SK-N-SH (cell line): ENCODE results near the gene FKBP2. TPM values are rescaled to one million over a fixed set of nuclear protein-coding genes. Genes with fewer than 3 reads are reported as not detected.

Experiments used
- CTCF ChIA-PET: fragments of 300-600, 350-600 bp; formaldehyde crosslinking; extraction: SDS; loops from one replicate; lab custom pipeline; 2021; lab: Yijun Ruan, JAX
- POLR2A ChIA-PET: fragments of 350-600 bp; sonication (Branson Sonifier 250); formaldehyde crosslinking; extraction: SDS; loops from one replicate; lab custom pipeline; 2020; ENCODE audit warnings: antibody characterized with exemption, inconsistent platforms; lab: Yijun Ruan, JAX
- DNase-seq: peaks from one replicate; pipeline ENCODE4 v3.0.0; 2012
- H2AFZ ChIP-seq: fragments of 200-600 bp; sonication (generic); 2 replicates; pipeline ENCODE4 v1.8.1; 2016; ENCODE audit warnings: antibody characterized with exemption, mild to moderate bottlenecking, low read depth
- H3F3A ChIP-seq: fragments of 200-600 bp; sonication (generic); replicated peaks from 2 replicates; pipeline ENCODE3; 2016; ENCODE audit warnings: antibody characterized with exemption, mild to moderate bottlenecking; ENCODE audit not compliant: insufficient read depth
- H3K27ac ChIP-seq, 2 experiments: fragments of 200-500 bp in 1 of 2; fragments of 200-600 bp in 1 of 2; sonication (Bioruptor generic) in 1 of 2; sonication (generic), shearing (Covaris generic) in 1 of 2; 2 replicates each; pipeline versions ENCODE4 v1.5.1 to v1.6.1; 2014 to 2016; ENCODE audit warnings: low read depth in 2 of 2, inconsistent platforms in 1 of 2, low read length in 1 of 2, mild to moderate bottlenecking in 1 of 2, mixed read lengths in 1 of 2
- H3K27me3 ChIP-seq: fragments of 200-600 bp; sonication (generic), shearing (Covaris generic); 2 replicates; pipeline ENCODE4 v1.6.1; 2016; ENCODE audit warnings: mixed run types; ENCODE audit not compliant: insufficient read depth
- H3K36me3 ChIP-seq, 2 experiments: fragments of 200-500 bp in 1 of 2; fragments of 200-600 bp in 1 of 2; sonication (Bioruptor generic) in 1 of 2; sonication (generic) in 1 of 2; replicated peaks in 1 of 2; 2 replicates each; pipeline versions ENCODE3 to v1.5.1; 2014 to 2016; ENCODE audit warnings: low read length in 1 of 2, mild to moderate bottlenecking in 1 of 2; ENCODE audit not compliant: insufficient read depth in 2 of 2, control insufficient read depth in 1 of 2
- H3K4me1 ChIP-seq, 2 experiments: fragments of 200-500 bp in 1 of 2; fragments of 200-600 bp in 1 of 2; sonication (Bioruptor generic) in 1 of 2; sonication (generic), shearing (Covaris generic) in 1 of 2; 2 replicates each; pipeline versions ENCODE4 v1.5.1 to v1.6.1; 2014 to 2016; ENCODE audit warnings: low read depth in 1 of 2, low read length in 1 of 2, mixed run types in 1 of 2; ENCODE audit not compliant: insufficient read depth in 2 of 2, control insufficient read depth in 1 of 2
- H3K4me2 ChIP-seq: fragments of 200-600 bp; sonication (generic), shearing (Covaris generic); 2 replicates; pipeline ENCODE4 v1.6.1; 2017; ENCODE audit warnings: mixed run types
- H3K4me3 ChIP-seq, 2 experiments: fragments of 200-500 bp in 1 of 2; fragments of 200-600 bp in 1 of 2; sonication (Bioruptor generic) in 1 of 2; sonication (generic), shearing (Covaris generic) in 1 of 2; 2 replicates each; pipeline versions ENCODE4 v1.5.1 to v1.8.1; 2014 to 2016; ENCODE audit warnings: low read depth in 2 of 2, inconsistent platforms in 1 of 2, low read length in 1 of 2, mild to moderate bottlenecking in 1 of 2, mixed read lengths in 1 of 2, moderate library complexity in 1 of 2
- H3K79me2 ChIP-seq: fragments of 200-600 bp; sonication (generic); 2 replicates; pipeline ENCODE4 v1.8.1; 2017; ENCODE audit warnings: mild to moderate bottlenecking; ENCODE audit not compliant: insufficient read depth
- H3K9ac ChIP-seq: fragments of 200-600 bp; sonication (generic); 2 replicates; pipeline ENCODE4 v1.6.1; 2017; ENCODE audit warnings: mixed run types
- H3K9me2 ChIP-seq: fragments of 200-600 bp; sonication (generic); 2 replicates; pipeline ENCODE4 v1.6.1; 2017; ENCODE audit warnings: mixed run types
- H3K9me3 ChIP-seq: fragments of 200-600 bp; sonication (generic); 2 replicates; pipeline ENCODE4 v1.6.1; 2017; ENCODE audit warnings: mixed run types, mild to moderate bottlenecking, moderate library complexity
- H4K20me1 ChIP-seq: fragments of 200-600 bp; sonication (generic); 2 replicates; pipeline ENCODE4 v1.6.1; 2017; ENCODE audit warnings: mild to moderate bottlenecking, mixed run types; ENCODE audit not compliant: insufficient read depth
- CHD2 ChIP-seq: fragments of 150-350 bp; IDR thresholded peaks from 2 replicates; pipeline ENCODE4 v1.6.1; 2018; ENCODE audit warnings: low read length; ENCODE audit not compliant: partially characterized antibody
- ELF1 ChIP-seq: IDR thresholded peaks from 2 replicates; pipeline ENCODE4 v1.4.0; 2012
- FOSL2 ChIP-seq: IDR thresholded peaks from 2 replicates; pipeline ENCODE4 v1.4.0; 2012; ENCODE audit warnings: low read depth, mild to moderate bottlenecking, moderate library complexity, borderline replicate concordance
- FOXJ3 ChIP-seq: sonication (generic); formaldehyde crosslinking; IDR thresholded peaks from 2 replicates; pipeline ENCODE4 v1.5.1; 2020; ENCODE audit warnings: mild to moderate bottlenecking, missing genetic modification reagents
- GATA2 ChIP-seq: sonication (generic); formaldehyde crosslinking; IDR thresholded peaks from 2 replicates; pipeline ENCODE4 v1.5.0; 2020; ENCODE audit warnings: mild to moderate bottlenecking, missing genetic modification reagents
- NRF1 ChIP-seq: IDR thresholded peaks from 2 replicates; pipeline ENCODE4 v1.6.1; 2012; ENCODE audit warnings: low read depth, mild to moderate bottlenecking, low read length
- RCOR1 ChIP-seq: fragments of 150-350 bp; IDR thresholded peaks from 2 replicates; pipeline ENCODE4 v1.6.1; 2017; ENCODE audit warnings: antibody characterized with exemption, low read length
- RFX5 ChIP-seq: IDR thresholded peaks from 2 replicates; pipeline ENCODE4 v1.6.1; 2012; ENCODE audit warnings: mild to moderate bottlenecking, improper control_type of control experiment, low read length
- RXRA ChIP-seq: IDR thresholded peaks from 2 replicates; pipeline ENCODE4 v1.4.0; 2012; ENCODE audit warnings: low read depth, mild to moderate bottlenecking, borderline replicate concordance
- SIN3A ChIP-seq: IDR thresholded peaks from 2 replicates; pipeline ENCODE4 v1.6.1; 2012; ENCODE audit warnings: low read depth, mild to moderate bottlenecking, low read length, moderate library complexity, borderline replicate concordance
- SMC3 ChIP-seq: IDR thresholded peaks from 2 replicates; pipeline ENCODE4 v1.6.1; 2012; ENCODE audit warnings: low read depth, low read length, improper control_type of control experiment
- TCF12 ChIP-seq: IDR thresholded peaks from 2 replicates; pipeline ENCODE4 v1.4.0; 2012
- TEAD4 ChIP-seq: IDR thresholded peaks from 2 replicates; pipeline ENCODE4 v1.4.0; 2012; ENCODE audit warnings: mild to moderate bottlenecking, borderline replicate concordance; ENCODE audit not compliant: insufficient read depth
- YY1 ChIP-seq: IDR thresholded peaks from 2 replicates; pipeline ENCODE4 v1.4.0; 2012; ENCODE audit warnings: low read depth, mild to moderate bottlenecking
- WGBS: methylation state at CpG from one replicate; pipeline ENCODE4 v1.1.6; 2017; ENCODE audit warnings: low lambda C conversion rate; 5-methylcytosine and 5-hydroxymethylcytosine counted together
- polyA plus RNA-seq, 3 experiments: library from polyadenylated mRNA; depleted of rRNA; stranded (reverse); fragments of >200 nt; gene quantifications; 2 replicates each; pipeline ENCODE4 v1.2.3, GENCODE V29; 2012
- TF ChIP-seq, protein P1 (sequence below): fragments of 150-350 bp; IDR thresholded peaks from 2 replicates; pipeline ENCODE4 v1.6.1; 2017; ENCODE audit warnings: antibody characterized with exemption, low read length, low read depth, borderline replicate concordance
- TF ChIP-seq, protein P2 (sequence below): fragments of 200-600 bp; sonication (generic); IDR thresholded peaks from 2 replicates; pipeline ENCODE4 v1.6.1; 2017; ENCODE audit warnings: antibody characterized with exemption, mild to moderate bottlenecking, moderate library complexity
- TF ChIP-seq, protein P3 (sequence below): IDR thresholded peaks from 2 replicates; pipeline ENCODE4 v1.4.0; 2012; ENCODE audit warnings: low read depth, borderline replicate concordance

The FKBP2 gene
- polyA plus RNA-seq, 1 of the 3 experiments (the other 2 are of a cell fraction): 127 TPM

DNA sequence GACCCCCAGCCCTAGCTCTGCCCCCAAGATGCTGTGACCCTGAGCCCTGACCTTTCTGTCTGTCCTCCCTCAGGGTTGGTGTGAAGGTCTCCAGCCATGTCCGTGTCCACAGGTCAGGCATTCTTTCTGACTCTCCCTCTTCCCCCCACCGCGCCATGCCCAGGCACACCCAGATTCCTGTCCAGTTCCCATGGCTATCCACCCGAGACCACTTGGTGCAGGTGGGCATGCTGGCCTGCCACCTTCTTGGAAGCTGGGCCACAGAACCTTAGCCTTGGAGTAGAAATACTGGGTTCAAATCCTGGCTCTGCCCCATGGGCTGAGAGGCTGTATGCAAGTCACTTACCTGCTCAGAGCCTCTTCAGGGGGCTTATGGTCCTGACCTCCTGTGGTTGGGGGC, 8.1 kb downstream of the FKBP2 start:
- POLR2A ChIA-PET: interaction anchor here (12.4 kb wide), 1 partner anchor 21 kb away, joined by 112 read pairs; no protein-coding TSS in a partner anchor
- H3K9me3 ChIP-seq: no peaks in the 10 kb centered on the region
- no peaks in the 10 kb centered on the region for H3K9me2 ChIP-seq
- no peak for TF ChIP-seq ELF1
- no peak for TF ChIP-seq TEAD4
- no peak for TF ChIP-seq FOXJ3
- H2AFZ ChIP-seq: no peak overlapping the region
- peaks cover 3 to 7% of the 10 kb centered on the region in 2 experiments for H3K36me3 ChIP-seq
- no peak overlapping the region for H3K9ac ChIP-seq
- H3K4me1 ChIP-seq: peaks cover 16 to 47% of the 10 kb centered on the region in 2 experiments; a peak in 2 of 4 replicates
- H3K27ac ChIP-seq: no peak overlapping the region
- H3K27me3 ChIP-seq: no peaks in the 10 kb centered on the region
- no peak overlapping the region for H3K4me3 ChIP-seq
- peaks cover 14% of the 10 kb centered on the region for H4K20me1 ChIP-seq
- H3K79me2 ChIP-seq: peaks cover 48% of the 10 kb centered on the region
- CTCF ChIA-PET: interaction anchor here (3.7 to 4.6 kb wide), 3 partner anchors 14 to 45 kb away, joined by 25 to 119 read pairs (median 89); no protein-coding TSS in a partner anchor
- no peak overlapping the region for H3K4me2 ChIP-seq
- H3F3A ChIP-seq: peaks cover 5% of the 10 kb centered on the region
- DNase-seq: no peak
- 94% methylated on average over 4 of the region's 4 CpGs for WGBS

- Histone ChIP-seq H3K9me2 (no peaks in the 10 kb centered on the region), H3K27me3 (no peaks in the 10 kb centered on the region), H3K4me2 (no peak overlapping the region), H3K36me3 (peaks cover 0 to 9% of the 10 kb centered on the region in 2 experiments), H3K9ac (no peak overlapping the region), H2AFZ (no peak overlapping the region), H4K20me1 (peaks cover 14% of the 10 kb centered on the region), H3K27ac (no peak overlapping the region), H3K79me2 (peaks cover 46% of the 10 kb centered on the region), H3K9me3 (no peaks in the 10 kb centered on the region), H3K4me1 (peaks cover 14 to 41% of the 10 kb centered on the region in 2 experiments; a peak in 2 of 4 replicates), H3F3A (peaks cover 5% of the 10 kb centered on the region), H3K4me3 (no peak overlapping the region)
- ChIA-PET CTCF (interaction anchor here (1.0 to 4.6 kb wide), 12 partner anchors 13 to 861 kb away, joined by 4 to 119 read pairs (median 11); partner anchors contain the start of genes ESRRA, KCNK4, NUDT22 and TRPT1), POLR2A (interaction anchor here (1.0 to 12.4 kb wide), 3 partner anchors 9 to 20 kb away, joined by 3 to 112 read pairs (median 34); partner anchors contain the start of gene FKBP2)
- no peak for TF ChIP-seq NRF1
- no peak for TF ChIP-seq TCF12
- no peak for TF ChIP-seq YY1
- no peak for TF ChIP-seq SMC3
- TF ChIP-seq, protein P1, sequence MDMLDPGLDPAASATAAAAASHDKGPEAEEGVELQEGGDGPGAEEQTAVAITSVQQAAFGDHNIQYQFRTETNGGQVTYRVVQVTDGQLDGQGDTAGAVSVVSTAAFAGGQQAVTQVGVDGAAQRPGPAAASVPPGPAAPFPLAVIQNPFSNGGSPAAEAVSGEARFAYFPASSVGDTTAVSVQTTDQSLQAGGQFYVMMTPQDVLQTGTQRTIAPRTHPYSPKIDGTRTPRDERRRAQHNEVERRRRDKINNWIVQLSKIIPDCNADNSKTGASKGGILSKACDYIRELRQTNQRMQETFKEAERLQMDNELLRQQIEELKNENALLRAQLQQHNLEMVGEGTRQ: no peak
- TF ChIP-seq RCOR1: no peak
- no peak for TF ChIP-seq FOSL2
- no peak for TF ChIP-seq ELF1
- TF ChIP-seq GATA2 (CRISPR knock-in tag): no peak
- no peak for TF ChIP-seq RFX5
- TF ChIP-seq, protein P2, sequence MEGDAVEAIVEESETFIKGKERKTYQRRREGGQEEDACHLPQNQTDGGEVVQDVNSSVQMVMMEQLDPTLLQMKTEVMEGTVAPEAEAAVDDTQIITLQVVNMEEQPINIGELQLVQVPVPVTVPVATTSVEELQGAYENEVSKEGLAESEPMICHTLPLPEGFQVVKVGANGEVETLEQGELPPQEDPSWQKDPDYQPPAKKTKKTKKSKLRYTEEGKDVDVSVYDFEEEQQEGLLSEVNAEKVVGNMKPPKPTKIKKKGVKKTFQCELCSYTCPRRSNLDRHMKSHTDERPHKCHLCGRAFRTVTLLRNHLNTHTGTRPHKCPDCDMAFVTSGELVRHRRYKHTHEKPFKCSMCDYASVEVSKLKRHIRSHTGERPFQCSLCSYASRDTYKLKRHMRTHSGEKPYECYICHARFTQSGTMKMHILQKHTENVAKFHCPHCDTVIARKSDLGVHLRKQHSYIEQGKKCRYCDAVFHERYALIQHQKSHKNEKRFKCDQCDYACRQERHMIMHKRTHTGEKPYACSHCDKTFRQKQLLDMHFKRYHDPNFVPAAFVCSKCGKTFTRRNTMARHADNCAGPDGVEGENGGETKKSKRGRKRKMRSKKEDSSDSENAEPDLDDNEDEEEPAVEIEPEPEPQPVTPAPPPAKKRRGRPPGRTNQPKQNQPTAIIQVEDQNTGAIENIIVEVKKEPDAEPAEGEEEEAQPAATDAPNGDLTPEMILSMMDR: no peak
- no peak for TF ChIP-seq RXRA
- no peak for TF ChIP-seq FOXJ3
- TF ChIP-seq, protein P3, sequence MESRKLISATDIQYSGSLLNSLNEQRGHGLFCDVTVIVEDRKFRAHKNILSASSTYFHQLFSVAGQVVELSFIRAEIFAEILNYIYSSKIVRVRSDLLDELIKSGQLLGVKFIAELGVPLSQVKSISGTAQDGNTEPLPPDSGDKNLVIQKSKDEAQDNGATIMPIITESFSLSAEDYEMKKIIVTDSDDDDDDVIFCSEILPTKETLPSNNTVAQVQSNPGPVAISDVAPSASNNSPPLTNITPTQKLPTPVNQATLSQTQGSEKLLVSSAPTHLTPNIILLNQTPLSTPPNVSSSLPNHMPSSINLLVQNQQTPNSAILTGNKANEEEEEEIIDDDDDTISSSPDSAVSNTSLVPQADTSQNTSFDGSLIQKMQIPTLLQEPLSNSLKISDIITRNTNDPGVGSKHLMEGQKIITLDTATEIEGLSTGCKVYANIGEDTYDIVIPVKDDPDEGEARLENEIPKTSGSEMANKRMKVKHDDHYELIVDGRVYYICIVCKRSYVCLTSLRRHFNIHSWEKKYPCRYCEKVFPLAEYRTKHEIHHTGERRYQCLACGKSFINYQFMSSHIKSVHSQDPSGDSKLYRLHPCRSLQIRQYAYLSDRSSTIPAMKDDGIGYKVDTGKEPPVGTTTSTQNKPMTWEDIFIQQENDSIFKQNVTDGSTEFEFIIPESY: no peak
- TF ChIP-seq CHD2: no peak
- no peak for TF ChIP-seq SIN3A
- 84% methylated on average over 6 of the region's 8 CpGs for WGBS
- DNase-seq: no peak
Observed at GRCh38 chr11:64249563-64250414, 8.9 kb downstream of the FKBP2 start.
